Dendritic cell treated with granulocyte-macrophage colony-stimulating factor and Interleukin-4, amounts not matched to agents 40 ng/mL and 50 ng/mL, for 4 days (primary cell): ENCODE measurements around the gene CNMD.
"Not testable (repeated sequence)": the region's sequence is repeated elsewhere in the genome, so short reads cannot be mapped to it uniquely, and the experiment has no call there.

Experiments used
- H3K27ac Mint-ChIP-seq: one replicate; pipeline ENCODE4 v1.8.0; 2022; ENCODE audit warnings: mild to moderate bottlenecking, mixed read lengths
- H3K27me3 Mint-ChIP-seq: one replicate; pipeline ENCODE4 v1.8.0; 2022; ENCODE audit warnings: mild to moderate bottlenecking, mixed read lengths
- H3K36me3 Mint-ChIP-seq: one replicate; pipeline ENCODE4 v1.8.0; 2022; ENCODE audit warnings: low read depth, mixed read lengths
- H3K4me1 Mint-ChIP-seq: one replicate; pipeline ENCODE4 v1.8.0; 2022; ENCODE audit warnings: low read depth, mixed read lengths
- H3K4me3 Mint-ChIP-seq: one replicate; pipeline ENCODE4 v1.8.0; 2022; ENCODE audit warnings: mild to moderate bottlenecking, moderate library complexity, mixed read lengths
- H3K9me3 Mint-ChIP-seq: one replicate; pipeline ENCODE4 v1.8.0; 2022; ENCODE audit warnings: mixed read lengths
- intact Hi-C: fragments of 100-400 bp; cut with micrococcal nuclease; formaldehyde crosslinking; loops from one replicate; pipeline ENCODE4 v1.15.0; 2022

CNMD gene

DNA sequence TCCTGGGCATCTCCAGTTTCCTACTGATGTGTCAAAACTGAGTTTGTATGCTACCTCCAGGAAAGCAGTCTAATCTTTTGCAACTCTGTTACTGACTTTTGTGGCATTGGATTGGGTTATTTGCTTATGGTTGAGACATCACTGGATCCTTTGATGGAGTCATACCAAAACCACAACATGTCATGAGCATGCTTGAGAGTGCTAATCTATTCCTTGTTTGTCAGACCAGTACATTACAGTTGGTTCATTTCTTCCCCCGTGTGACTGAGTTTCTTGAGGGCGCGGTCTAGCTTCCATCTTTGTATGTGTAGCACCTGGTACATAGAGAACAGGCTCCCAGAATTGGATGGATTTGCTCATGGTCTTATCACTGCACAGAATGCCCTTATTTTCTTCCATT, 43.8 kb downstream of the CNMD start:
- Mint-ChIP-seq H3K4me3 (no peak overlapping the region), H3K27me3 (no peaks in the 10 kb centered on the region), H3K27ac (no peak overlapping the region), H3K36me3 (peaks cover 22% of the 10 kb centered on the region), H3K9me3 (no peaks in the 10 kb centered on the region), H3K4me1 (no peaks in the 10 kb centered on the region)
- intact Hi-C loops = no loop called here

DNA sequence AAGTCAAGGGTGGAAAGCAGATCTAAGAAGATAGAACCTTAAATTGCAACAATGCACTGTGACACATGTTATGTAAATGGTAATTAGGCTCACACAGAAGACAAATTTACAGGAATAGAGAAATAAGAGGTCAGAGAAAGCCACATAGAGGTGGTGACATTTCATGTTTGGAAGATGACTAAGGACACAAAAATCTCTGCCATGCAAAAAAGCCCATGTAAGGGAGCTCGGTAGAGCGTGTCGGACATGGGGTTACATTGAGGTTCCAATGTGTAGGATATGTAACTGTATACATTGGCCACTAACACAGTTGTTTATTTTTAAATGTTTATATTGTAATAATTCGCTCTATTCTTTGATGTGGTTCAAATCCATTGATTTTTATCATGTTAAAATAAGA, 53.2 kb downstream of the CNMD start:
- Mint-ChIP-seq H3K9me3 (no peaks in the 10 kb centered on the region), H3K27ac (no peak overlapping the region), H3K27me3 (no peaks in the 10 kb centered on the region), H3K4me3 (no peak overlapping the region), H3K4me1 (no peaks in the 10 kb centered on the region), H3K36me3 (peaks cover 99% of the 10 kb centered on the region)
- intact Hi-C loops = no loop called here

DNA sequence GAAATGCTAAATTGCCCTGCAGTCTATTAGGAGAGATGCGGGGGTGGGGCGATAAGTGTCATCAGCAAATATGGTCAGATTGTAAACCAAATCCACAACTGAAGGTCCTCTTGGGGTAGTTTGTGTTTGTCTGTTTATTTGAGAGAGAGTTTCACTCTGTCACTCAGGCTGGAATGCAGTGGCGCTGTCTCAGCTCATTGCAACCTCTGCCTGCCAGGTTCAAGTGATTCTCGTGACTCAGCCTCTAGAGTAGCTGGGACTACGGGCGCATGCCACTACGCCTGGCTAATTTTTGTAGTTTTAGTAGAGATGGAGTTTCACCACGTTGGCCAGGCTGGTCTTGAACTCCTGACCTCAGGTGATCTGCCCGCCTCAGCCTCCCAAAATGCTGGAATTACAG, 53.8 kb downstream of the CNMD start:
- H3K36me3 Mint-ChIP-seq = peaks cover 99% of the 10 kb centered on the region
- H3K27me3 Mint-ChIP-seq, intact Hi-C loops, H3K4me1 Mint-ChIP-seq, H3K27ac Mint-ChIP-seq, H3K9me3 Mint-ChIP-seq, H3K4me3 Mint-ChIP-seq: not testable (repeated sequence)

DNA sequence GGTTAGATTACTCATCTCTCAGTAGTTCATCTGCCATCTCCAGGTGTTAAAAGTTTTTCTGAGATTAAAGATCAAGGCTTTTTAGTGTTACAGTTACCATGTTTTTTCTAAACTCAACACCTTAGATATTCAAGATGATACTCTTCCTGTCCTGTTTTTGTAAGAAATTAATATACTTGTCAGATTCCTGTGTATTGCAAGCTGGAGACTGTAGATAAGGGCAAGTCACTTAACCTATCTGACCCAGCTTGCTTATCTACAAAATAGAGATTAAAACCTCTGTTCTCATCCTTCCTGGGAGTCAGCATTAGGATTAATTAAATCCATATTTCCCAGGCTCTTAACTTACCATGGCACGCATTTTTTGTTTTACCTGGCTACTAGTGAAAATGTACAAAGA, 61.8 kb downstream of the CNMD start:
- H3K4me1 Mint-ChIP-seq = no peaks in the 10 kb centered on the region
- intact Hi-C loops = no loop called here
- H3K36me3 Mint-ChIP-seq = peaks cover 75% of the 10 kb centered on the region
- no peak overlapping the region for H3K27ac Mint-ChIP-seq
- no peaks in the 10 kb centered on the region for H3K27me3 Mint-ChIP-seq
- no peaks in the 10 kb centered on the region for H3K9me3 Mint-ChIP-seq
- H3K4me3 Mint-ChIP-seq = no peak overlapping the region

DNA sequence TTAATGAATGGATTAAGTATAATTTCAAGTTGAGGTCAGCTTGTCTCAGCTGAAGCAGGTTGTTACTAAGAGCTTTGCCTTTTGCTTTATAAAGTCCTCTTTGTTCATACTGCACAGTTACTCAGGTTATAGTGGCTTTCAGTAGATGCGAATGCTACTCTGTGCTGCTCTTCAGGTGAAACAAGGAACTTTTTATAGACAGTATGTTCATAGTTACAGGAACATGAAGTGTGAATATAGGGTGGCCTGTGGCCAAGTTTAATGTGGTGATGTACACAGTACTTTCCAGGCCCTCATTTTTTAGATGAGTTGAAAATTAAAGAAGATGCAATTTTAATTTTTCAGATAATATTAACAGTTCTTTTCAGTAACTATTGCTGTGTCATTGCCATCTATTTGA, 66.2 kb downstream of the CNMD start:
- H3K27me3 Mint-ChIP-seq = no peaks in the 10 kb centered on the region
- H3K27ac Mint-ChIP-seq = no peak overlapping the region
- no peaks in the 10 kb centered on the region for H3K4me1 Mint-ChIP-seq
- H3K9me3 Mint-ChIP-seq = no peaks in the 10 kb centered on the region
- intact Hi-C loops = no loop called here
- no peak overlapping the region for H3K4me3 Mint-ChIP-seq
- peaks cover 62% of the 10 kb centered on the region for H3K36me3 Mint-ChIP-seq

DNA sequence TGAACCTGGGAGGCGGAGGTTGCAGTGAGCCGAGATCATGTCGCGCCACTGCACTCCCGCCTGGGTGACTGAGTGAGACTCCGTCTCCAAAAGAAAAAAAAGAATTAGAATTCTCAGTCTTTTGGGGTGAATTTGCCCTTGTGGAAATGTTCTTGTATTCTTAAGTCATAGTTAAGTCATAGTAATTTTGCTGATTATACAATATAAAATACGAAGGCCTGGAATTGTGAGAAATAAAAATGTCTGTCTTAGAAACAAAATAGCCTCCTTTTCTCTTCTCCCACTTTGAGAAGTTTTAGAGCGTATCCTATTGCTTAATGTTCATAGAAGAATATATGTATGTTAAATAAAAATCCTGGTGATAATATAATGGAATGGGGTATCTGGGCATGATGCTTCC, 68.9 kb downstream of the CNMD start:
- no peak overlapping the region for H3K4me3 Mint-ChIP-seq
- intact Hi-C loops = no loop called here
- no peak overlapping the region for H3K27ac Mint-ChIP-seq
- H3K27me3 Mint-ChIP-seq = no peaks in the 10 kb centered on the region
- H3K36me3 Mint-ChIP-seq = peaks cover 58% of the 10 kb centered on the region
- no peaks in the 10 kb centered on the region for H3K4me1 Mint-ChIP-seq
- H3K9me3 Mint-ChIP-seq = no peaks in the 10 kb centered on the region

DNA sequence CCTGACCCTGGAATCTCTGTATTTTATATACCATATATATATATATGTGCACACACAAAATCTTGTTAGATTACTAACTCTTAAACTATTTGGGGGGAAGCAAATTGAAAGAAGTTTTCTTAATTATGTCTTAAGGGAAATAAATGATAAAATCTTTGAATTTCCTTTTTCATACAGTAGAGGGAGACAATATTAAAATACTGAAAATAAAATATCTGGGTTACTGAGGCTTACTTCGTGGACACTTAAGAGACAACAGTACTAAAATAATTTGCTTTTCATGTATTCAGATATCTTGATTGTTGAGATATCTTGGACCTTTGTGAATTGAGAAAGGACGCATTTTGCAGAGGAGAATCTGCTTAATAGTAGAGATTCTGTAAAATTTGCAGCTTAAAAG, 69.9 kb downstream of the CNMD start:
- no peaks in the 10 kb centered on the region for H3K27me3 Mint-ChIP-seq
- H3K36me3 Mint-ChIP-seq = peaks cover 57% of the 10 kb centered on the region
- no peak overlapping the region for H3K4me3 Mint-ChIP-seq
- H3K4me1 Mint-ChIP-seq = no peaks in the 10 kb centered on the region
- H3K9me3 Mint-ChIP-seq = no peaks in the 10 kb centered on the region
- intact Hi-C loops = loop anchor here (5.0 kb wide), 1 partner anchor 138 kb away; no protein-coding TSS in a partner anchor
- H3K27ac Mint-ChIP-seq = no peak overlapping the region

DNA sequence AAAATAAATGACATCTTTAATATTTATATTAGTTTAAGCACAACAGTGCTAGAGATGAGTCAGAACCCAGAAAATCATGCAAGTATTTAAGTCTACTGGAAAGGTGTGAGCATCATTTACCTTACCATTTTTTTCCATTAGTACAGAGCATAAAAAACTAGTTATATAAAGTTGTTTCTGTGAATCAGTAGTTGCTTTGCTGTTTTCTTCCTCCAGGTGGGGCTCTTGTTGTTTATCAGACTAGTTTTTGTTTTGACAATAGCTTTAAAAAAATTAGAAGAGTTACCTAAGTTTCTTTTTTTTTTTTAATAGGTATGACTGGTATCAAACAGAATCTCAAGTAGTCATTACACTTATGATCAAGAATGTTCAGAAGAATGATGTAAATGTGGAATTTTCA, 74.3 kb downstream of the CNMD start:
- peaks cover 79% of the 10 kb centered on the region for H3K36me3 Mint-ChIP-seq
- H3K4me3 Mint-ChIP-seq = no peak overlapping the region
- no peaks in the 10 kb centered on the region for H3K27me3 Mint-ChIP-seq
- no peak overlapping the region for H3K27ac Mint-ChIP-seq
- intact Hi-C loops = loop anchor here (2.0 to 5.0 kb wide), 2 partner anchors 73 to 142 kb away; partner anchors contain the start of gene CNMD
- H3K4me1 Mint-ChIP-seq = no peaks in the 10 kb centered on the region
- H3K9me3 Mint-ChIP-seq = no peaks in the 10 kb centered on the region

DNA sequence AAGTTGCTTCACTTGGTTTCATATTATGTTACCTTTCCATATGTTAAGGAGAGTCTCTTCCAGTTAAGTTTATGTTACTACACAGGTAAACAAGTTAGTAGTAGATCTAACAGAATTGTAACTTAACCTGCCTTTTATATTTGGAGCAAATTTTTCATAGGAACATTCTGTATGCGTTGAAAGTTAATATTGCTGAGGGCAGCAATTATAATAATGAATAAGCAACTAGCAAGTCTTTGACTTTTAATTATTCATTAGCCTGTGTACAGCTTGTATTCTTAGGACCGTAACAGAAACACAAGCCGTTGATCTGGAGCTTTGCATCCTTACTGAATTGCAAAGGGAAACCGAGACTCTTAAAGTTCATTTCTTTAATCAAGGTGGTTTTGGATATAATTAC, 75.3 kb downstream of the CNMD start:
- intact Hi-C loops = loop anchor here (2.0 kb wide), 1 partner anchor 75 kb away; the partner anchor contains the start of gene CNMD
- no peaks in the 10 kb centered on the region for H3K9me3 Mint-ChIP-seq
- no peaks in the 10 kb centered on the region for H3K27me3 Mint-ChIP-seq
- H3K27ac Mint-ChIP-seq = no peak overlapping the region
- peaks cover 89% of the 10 kb centered on the region for H3K36me3 Mint-ChIP-seq
- H3K4me1 Mint-ChIP-seq = peaks cover 4% of the 10 kb centered on the region
- no peak overlapping the region for H3K4me3 Mint-ChIP-seq

DNA sequence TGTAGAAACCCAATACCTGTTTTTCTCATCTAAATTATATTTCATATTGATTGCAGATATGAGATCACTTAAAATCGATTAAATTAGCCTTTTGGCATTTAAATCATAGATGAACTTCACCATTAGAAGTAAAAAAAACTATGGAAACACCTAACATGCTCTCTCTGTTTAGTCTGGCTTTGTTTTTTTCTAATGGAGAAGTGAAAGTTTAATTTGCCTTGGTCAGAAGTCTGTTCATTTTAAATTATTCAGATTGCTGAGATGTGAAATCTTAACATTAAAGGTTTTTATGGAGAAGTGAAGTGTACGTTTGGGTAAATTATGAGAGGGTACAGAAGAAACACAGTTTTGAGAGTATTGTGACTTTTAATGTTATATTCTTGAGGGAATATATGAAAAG, 80.3 kb downstream of the CNMD start:
- Mint-ChIP-seq H3K4me1 (peaks cover 6% of the 10 kb centered on the region), H3K4me3 (no peak overlapping the region), H3K36me3 (peaks cover 49% of the 10 kb centered on the region), H3K27ac (no peak overlapping the region), H3K9me3 (no peaks in the 10 kb centered on the region), H3K27me3 (no peaks in the 10 kb centered on the region)
- intact Hi-C loops = no loop called here
